GM21526 (cell line): ENCODE results near the gene AK1.
A peak's percentile ranks its signal among the peaks of the same experiment; 100 is the strongest.

ENCODE experiments used
- ATAC-seq: cut with Tn5 transposase; IDR thresholded peaks from one replicate; pipeline ENCODE4 v1.9.1; 2021; ENCODE audit warnings: moderate library complexity; ENCODE audit not compliant: unreplicated experiment, low FRiP score

The AK1 gene

DNA sequence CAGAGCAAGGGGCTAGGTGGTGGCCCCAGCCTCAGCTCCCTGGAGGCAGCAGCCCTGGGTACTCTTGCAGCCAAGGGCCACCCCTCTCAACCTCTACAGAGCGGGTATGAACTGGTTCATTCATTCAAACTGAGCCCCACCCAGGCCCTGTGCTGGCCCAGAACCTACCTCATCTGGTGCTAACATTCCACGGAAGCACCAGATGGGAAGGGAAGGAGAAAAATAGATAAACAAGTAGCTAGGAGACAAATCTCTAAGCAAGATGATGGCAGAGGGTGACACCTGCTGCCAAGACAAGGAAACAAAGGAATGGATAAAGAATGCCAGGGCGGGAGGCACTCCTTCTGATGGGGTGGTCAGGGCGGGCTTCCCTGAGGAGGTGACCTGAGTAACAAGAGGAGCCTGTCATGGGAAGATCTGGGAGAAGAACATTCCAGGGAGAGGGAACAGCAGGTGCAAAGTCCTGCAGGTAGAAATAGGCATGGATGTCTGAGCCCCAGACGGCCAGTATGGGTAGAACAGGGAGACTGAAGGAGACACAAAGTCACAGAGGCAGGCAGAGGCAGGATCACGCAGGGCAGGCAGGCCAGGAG, 33.2 kb upstream of the AK1 start:
- ATAC-seq = no peak

DNA sequence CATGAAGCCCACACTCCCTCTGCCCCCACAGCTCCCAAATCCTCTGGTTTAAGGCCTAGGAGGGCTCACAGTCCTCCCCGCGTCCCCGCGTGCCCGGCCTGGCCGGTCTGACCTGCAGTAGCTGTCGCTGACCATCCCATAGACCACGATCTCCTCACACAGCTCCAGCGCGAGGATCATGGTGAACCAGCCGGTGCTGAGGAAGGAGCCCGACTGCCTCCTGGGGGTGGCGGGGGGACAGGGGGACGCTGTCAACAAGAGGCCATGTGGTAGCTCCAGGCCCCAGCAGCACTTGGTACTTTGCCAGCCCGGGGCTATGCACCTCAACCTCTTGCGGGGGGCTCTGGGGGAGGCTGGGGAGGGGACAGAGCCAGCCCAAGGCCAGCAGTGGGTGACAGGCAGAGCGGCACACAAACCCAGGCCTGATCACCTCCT, 32.4 kb upstream of the AK1 start:
- no peak for ATAC-seq

GRCh38 chr9:127908660-127908926, 31.1 kb upstream of the AK1 start:
- ATAC-seq = no peak

DNA sequence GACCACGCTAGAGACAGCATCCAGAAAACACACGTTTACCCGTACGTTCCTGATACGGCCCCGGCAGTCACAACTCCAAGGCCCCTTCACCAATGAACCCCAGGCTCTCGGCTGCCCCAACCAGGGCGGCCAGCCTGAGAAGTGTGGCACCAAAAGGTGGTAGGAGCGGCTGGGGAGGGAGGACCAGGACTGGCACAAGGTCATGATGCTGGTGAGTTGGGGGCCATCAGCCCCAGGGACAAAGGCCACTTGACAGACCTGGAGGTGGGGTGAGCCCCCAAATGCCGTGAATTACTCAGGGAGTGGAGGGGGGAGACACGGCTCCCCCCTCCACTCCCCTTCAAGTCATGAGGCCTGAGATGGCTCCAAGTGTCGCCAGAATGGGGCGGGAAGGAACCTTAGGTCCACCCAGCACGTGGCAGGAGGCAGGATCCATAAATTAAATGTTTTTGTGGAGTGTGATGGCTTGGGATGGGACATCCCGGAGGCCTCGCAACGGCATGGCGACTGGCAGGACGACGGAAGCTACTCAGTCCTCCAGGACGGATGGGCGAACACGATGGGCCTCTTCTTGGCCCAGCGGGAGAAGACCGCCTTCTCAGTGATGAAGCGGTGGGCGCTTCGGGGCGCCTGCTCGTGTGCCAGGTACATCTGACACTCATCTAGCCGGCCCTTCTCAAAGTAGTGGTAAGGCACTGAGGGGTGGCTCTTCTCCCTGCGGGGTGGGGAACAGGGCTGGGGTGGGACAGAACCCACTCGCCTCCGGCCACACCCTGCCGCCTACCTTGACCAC, 30.6 kb upstream of the AK1 start:
- ATAC-seq = no peak

GRCh38 chr9:127905788-127906191, 28.3 kb upstream of the AK1 start:
- no peak for ATAC-seq

DNA sequence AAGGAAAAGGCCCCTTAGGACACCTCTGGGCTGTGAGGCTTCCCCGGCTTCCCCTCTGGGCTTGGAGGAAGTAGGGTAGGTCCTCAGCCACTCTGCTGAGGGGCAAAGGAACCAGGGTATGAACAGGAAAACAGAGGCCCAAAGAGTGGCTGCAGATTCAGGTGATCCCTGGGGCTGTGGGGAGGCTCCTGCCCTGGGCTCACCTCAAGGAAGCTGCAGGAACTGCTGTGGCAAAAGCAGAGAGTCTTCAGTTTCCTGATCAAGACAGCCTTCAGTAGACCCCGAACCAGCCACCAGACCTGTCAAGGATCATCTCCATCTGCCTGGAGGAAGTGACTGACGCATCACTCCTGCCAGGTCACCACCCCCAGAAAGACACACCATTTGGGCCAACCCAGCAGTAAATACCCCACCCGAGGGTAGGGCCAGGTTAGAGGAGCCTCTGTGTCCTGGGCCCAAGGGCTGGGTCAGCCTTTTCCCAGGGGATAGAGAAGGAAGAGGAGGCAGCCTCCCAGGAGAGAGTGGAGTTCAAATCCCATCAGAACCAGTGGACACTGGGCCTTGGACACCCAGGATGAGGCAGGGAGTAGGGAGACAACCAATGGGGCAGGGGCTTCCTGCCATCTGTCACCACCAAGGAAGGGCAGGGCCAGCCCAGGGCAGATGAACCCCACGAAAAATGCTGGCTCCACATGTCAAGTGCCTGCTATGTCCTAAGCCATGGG, 27.7 kb upstream of the AK1 start:
- ATAC-seq = no peak

DNA sequence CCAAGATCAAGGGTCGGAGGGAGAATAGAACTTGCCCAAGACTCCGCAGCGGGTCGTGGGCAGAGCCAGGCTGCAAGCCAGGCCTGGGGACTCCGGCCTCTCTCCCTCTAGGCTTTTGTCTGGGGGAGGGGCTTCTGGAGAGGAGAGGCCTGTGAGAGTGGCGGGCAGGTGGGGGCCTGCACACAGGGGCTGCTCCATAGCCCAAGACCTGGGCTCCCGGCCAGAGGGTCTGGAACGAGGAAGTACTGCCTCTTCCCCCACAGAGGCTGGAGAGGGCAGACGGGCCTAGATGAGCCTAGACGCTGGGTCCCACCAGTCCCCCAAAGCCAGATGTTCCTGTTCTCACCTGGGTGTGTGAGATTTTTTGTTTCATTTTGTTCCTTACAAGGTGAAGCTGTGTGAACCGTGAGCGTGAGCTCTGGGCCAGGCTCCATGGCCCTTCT, 27.1 kb upstream of the AK1 start:
- ATAC-seq = no peak

DNA sequence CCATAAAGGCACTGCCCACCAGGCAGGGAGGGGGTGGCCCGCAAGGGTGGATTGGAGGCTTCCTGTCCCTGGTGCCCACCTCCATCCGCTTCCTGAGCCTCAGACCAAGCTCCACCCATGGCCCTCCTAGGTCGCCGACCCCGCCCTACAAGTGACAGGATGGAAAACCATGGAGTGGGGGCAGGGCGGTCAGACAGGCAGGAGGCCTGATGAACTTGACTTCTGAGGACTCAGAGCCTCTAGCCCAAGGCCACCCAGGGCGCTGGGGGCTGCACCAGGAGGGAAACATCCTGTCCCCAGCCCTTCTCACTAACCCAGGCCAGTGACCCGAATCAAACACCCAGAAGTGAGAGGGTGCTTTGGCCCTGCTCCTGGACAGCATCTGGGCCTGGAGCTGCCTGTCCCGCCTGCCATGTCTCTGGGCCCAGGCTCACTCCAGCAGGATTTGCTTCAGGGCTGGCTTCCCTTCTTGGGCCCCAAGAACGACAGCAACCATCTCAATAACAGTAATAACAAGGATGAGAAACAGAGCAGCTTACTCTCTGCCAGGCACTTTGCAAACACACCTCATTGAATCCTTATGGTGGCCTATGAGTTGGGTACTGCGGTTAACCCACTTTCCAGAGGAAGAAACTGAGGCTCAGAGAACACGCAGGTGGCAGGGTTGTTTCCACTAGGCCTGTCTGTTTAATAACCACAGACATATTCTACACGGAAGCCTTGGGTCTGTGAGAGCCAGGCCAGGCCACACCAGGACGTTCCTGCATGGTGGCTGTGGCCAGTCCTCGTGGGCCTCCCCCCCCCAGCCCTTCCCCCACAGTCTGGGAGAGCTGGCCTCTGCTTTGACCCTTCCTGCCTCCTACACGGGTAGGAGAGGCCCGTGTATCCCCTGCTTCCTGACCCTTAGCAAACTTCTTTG, 26.3 kb upstream of the AK1 start:
- no peak for ATAC-seq

DNA sequence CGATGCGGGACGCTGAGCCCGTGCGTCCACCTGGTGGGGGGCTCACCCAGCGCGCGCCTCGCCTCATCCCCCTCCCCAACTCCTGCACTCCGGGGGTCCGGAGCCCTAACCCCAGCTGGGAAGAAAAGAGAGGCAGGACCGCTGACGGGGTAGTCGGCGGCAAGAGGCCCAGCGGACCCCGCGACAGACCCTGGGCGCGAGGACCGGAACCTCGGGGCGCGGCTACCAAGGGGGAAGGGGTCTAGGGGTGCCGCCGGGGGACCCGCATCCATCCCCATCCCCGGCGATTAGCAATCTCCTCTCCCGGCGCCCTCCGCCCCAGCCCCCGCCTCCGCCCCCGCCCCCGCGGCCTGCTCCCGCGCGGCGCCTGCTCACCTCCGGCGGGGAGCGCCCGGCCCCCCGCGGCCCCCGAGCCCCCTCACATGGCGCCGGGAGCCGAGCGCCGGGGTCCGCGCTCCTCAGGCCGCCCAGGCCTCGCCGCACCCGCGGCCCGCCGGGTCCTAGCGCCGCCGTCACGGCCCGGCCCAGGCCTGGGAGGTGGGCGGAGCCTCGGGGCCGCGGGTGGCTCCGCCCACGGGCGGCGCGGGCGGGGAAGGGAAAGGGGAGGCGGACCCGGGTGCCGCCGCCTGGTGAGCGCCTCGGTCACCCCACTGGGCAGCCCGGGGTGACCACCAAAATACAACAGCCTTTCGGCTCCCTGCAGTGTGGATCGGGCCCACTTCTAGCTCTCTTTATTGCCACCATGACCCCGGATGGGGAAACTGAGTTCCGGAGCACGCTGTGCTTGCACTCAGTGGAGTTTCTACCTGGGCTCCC, 21.9 kb upstream of the AK1 start, which contains the start of gene ST6GALNAC6:
TSS of gene ST6GALNAC6 (minus strand) at position 476 of the 816 bp plus-strand sequence. CDS start 1,622 bp downstream, outside the sequence.
- ATAC-seq = peak; percentile 52

GRCh38 chr9:127898433-127899127, 21.1 kb upstream of the AK1 start:
- ATAC-seq = no peak

DNA sequence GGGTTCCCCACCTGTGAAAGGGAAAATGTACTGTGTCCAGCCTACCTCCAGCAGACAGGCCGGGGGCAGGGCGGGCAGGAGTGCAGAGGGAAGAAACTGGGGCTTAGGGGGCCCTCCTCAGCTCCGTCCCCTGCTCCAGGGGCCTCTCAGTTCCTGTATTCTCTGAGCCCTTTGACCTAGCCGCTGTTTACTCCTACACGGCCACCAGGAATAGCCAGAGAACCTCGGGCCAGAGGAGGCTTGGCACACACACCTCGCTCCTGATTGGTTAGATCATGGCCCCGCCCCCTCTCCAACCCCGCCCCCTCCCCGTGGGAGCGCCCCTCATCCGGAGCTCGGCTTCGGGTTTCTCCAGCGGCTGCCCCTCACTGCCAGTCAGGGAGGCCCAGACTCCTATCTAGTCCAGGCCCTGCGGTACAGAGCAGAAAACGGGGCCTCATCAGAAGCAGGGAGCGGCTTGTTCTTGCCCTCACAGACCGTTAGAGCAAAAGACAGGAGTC, 19.8 kb upstream of the AK1 start:
- ATAC-seq = no peak

GRCh38 chr9:127896395-127897192, 19.1 kb upstream of the AK1 start:
- ATAC-seq = no peak

DNA sequence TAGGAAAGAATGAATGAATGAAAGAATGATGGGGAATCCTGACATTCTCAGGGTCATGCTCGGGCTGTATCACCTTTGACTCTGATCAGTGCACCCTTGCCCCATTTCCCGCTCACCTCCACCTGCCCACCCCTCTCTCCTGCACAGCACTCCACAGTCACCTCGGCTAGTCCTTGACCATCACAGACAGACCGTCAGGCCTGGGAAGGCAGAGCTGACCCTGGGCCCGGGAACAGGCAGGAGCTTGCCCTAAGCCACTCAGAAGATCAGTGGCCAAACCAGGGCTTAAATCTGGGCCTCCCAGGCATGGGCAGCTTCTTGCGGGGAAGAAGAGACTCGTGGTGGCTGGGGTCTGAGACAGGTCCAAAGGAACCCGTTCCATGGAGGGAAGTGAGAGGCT, 18.3 kb upstream of the AK1 start:
- ATAC-seq = no peak

- no peak for ATAC-seq
These were observed 15.9 kb upstream of the AK1 start for GRCh38 chr9:127893392-127893791.

- ATAC-seq = no peak
These were observed 15.4 kb upstream of the AK1 start for GRCh38 chr9:127892831-127893230.

DNA sequence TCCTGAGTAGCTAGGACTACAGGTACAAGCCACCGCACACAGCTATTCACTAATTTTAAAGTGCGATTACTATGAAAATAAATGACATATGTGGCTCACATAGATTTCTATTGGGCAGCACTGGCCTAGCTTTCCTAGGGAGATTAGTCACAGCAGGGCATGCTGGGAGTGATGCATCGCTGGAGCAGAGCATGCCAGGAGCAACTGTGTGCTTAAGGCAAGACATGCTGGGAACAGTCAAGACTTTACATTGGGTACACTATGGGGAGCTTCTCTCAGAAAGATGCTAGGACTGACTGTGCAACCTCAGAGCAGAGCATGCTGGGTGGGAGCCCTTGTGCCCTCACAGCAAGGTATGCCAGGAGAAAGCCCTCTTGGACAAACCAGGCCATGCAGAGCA, 12.6 kb upstream of the AK1 start:
- ATAC-seq = no peak

DNA sequence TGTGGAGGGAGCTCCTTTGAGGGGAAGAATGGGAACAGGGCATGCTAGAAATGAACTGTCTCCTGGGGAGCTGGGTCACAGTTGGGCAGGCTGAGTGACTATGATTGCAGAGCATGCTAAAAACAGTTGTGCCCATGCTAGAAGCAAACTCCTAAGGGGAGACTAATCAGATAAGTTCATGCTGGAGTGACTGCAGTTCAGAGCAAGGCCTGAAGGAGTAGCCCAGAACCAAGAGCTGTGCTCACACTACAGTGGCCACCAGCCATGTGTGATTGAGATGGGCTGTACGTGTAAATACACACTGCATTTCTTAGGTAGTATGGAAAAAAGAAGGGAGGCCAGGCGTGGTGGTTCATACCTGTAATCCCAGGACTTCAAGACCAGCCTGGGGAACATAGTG, 10.3 kb upstream of the AK1 start:
- ATAC-seq = no peak

GRCh38 chr9:127886401-127886972, 9.0 kb upstream of the AK1 start:
- no peak for ATAC-seq
